GM12891 (cell line): Measurements from ENCODE around the gene CARD8.

ENCODE experiments used
- POLR2A ChIP-seq: IDR thresholded peaks from 2 replicates; pipeline ENCODE4 v1.6.1; 2011; ENCODE audit warnings: low read depth, low read length, control low read depth
- POLR2AphosphoS5 ChIP-seq: IDR thresholded peaks from 2 replicates; pipeline ENCODE4 v1.6.1; 2011; ENCODE audit warnings: low read depth, low read length, control low read depth
- POU2F2 ChIP-seq: IDR thresholded peaks from 2 replicates; pipeline ENCODE4 v1.6.1; 2011; ENCODE audit warnings: low read depth, mild to moderate bottlenecking, control low read depth, low read length, moderate library complexity
- SPI1 ChIP-seq: IDR thresholded peaks from 2 replicates; pipeline ENCODE4 v1.6.1; 2011; ENCODE audit warnings: low read depth, low read length, control low read depth
- TAF1 ChIP-seq: IDR thresholded peaks from 2 replicates; pipeline ENCODE4 v1.6.1; 2011; ENCODE audit warnings: low read depth, low read length, control low read depth

DNA sequence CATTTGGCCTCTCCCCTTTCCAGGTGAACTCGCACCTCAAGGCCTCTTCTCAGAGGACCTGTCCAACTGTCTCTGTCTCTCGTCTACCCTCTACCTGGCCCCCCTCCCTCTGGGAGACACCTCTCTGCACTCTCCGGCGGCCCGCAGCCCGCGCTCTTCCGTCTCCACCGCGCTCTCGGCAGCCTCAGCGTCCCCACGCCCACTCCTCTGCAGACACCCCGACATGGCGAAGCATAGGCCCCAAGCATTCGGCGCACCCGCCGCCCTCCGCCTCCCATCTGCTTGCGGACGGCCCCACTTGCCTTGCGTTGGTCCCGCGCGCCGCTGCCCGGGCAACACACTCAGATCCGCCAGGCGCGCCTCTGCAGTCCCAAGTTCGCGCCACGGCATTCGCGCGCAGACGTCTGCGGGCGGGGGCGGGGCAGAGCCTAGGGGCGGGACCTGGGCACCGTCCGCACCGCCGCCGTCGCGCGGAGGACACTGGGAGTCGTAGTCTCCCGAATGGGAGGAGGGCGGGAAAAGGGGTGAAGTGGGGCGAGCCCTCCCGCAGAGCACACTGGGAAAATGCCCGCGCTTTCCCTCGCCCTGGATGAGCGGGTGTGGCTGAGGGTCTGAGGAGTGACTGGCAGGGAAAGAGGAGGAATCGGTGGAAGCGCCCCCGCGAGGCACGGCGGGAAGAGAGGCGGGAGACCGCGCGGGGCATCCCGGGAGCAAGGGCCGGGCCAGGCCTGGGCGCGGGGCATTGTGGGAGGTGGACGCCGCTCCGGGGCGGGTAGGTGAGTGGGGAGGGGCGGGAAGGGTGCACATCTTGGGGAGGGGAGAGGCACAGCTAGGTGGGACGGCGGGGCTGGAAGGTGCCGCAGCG lies 85.5 kb downstream of the CARD8 start, which contains the start of the genes LIG1 and ZSWIM9:
- TF ChIP-seq POLR2AphosphoS5, result no peak; the same call in 1 of the 2 replicates
- TF ChIP-seq POLR2A, result no peak
- TF ChIP-seq SPI1, result no peak
- TF ChIP-seq TAF1, result no peak
- no peak; the same call in 1 of the 2 replicates for TF ChIP-seq POU2F2
